Raji (cell line): ENCODE results near the gene ULK2.

ENCODE experiments used
- POLR2A ChIP-seq: IDR thresholded peaks from 2 replicates; pipeline ENCODE4 v1.6.1; 2011; ENCODE audit warnings: low read depth, low read length, control low read depth; ENCODE audit not compliant: insufficient read depth

The ULK2 gene

DNA sequence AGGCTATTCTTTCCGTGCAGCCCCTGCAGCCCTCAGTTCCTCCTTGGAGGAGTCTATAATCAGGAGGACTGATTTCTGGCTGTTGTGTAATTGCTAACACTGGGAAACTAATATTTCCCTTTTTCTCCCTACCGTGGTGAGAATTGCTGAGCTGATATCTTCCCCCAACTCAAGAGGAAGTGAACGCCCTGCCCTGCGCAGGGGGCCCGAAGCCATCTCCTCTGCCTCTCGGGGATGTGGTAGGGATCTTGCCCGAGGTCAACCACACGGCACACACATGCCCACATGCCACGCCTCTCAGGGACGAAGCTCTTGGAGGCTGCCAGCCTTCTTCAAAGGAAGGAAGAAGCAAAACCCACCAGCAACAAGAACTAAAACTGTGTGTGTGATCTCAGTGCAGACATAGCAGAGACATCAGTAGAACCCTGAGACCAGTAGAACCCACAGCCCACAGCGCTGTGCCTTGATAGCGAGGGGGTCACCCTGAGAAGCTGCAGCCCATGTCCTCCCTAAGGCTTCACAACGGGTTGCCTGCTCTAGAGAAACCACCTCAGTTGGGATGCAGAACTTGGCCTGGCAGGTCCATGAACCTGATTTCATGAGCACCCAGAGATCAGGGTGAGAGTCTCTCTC, 8.9 kb upstream of the ULK2 start:
- TF ChIP-seq POLR2A: no peak

DNA sequence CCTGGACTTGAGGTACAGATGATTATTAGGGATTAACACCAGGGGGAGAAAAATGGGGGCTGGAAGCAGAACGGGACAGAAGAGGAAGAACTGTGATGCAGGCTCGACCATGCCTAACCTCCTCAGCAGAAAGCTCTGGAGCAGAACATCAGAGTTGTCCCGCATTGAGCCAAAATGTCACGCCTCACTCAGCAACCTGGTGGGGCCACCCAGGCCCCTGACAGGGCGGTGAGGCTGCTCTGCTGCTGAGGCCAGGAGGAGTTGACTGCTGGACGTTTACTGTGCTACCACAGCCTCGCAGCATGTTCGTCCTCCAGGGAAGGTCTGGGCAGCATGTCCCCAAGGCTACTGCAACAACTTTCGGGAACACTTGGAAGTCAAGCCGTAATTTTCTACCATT, 6.5 kb upstream of the ULK2 start:
- TF ChIP-seq POLR2A: no peak

- no peak for TF ChIP-seq POLR2A
Observed at GRCh38 chr17:19873346-19873745, 5.6 kb upstream of the ULK2 start.

- no peak for TF ChIP-seq POLR2A
Observed at GRCh38 chr17:19868079-19868395, 301 bp upstream of the ULK2 start.

DNA sequence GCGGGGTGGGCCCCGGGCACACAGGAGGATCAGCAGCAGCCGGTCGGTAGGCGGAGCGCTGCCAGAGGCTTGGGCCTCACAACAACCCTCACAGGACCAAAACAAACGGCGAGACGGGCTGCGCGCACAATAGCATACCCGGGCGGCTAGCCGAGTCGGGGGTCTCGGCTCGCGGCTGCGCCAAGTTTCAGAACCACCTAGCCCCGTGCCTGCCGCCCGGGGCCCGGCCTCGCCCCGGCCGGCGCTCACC, 732 bp downstream of the ULK2 start:
- no peak for TF ChIP-seq POLR2A

- no peak for TF ChIP-seq POLR2A
Observed at GRCh38 chr17:19865021-19865420, 2.7 kb downstream of the ULK2 start.

DNA sequence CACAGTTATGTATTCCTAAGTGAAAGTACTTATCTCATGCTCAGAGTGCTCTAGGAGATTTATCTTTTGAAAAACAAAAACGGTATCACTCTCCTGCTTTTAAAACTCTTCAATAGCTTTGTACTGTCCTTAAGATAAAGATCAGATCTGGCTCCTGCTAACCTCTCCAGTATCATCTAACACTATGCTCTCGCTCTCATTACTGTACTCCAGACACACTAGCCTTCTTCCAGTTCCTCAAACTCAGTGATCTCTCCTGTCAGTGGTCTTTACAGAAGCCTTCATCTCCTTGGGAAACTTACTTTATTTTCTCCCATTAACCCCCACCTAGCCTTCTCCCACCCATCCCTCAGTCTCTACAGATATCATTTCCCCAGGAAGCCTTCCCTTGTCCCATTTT, 10.1 kb downstream of the ULK2 start:
- TF ChIP-seq POLR2A: no peak

DNA sequence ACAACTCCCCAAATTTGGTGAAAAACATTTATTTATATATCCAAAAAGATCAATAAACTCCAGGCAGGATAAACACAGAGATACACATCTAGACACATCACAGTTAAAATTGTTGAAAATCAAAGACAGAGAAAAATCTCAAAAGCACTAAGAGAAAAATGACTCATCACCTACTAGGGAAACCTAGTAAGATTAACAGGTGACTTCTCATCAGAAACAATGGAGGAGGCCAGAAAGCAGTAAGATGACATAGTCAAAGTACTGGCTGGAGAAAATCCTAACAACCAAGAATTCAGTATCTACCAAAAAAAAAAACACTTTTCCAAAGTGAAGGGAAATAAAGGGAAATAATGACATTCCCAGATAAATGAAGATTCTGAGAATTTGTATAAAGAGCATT, 33.8 kb downstream of the ULK2 start:
- no peak for TF ChIP-seq POLR2A

DNA sequence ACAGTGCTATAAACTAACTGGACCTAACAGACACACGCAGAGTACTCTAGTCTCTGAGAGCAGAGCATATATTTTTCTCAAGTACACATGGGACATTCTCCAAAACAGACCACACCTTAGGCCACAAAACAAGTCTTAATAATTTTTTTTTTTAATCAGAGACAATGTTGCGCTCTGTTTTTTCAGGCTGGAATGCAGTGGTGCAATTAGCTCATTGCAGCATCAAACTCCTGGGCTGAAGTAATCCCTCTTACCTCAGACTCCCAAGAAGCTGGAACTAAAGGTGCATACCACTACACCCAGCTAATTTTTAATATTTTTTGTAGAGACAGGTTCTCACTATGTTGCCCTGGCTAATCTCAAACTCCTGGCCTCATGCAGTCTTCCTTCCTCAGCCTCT, 37.7 kb downstream of the ULK2 start:
- no peak for TF ChIP-seq POLR2A

DNA sequence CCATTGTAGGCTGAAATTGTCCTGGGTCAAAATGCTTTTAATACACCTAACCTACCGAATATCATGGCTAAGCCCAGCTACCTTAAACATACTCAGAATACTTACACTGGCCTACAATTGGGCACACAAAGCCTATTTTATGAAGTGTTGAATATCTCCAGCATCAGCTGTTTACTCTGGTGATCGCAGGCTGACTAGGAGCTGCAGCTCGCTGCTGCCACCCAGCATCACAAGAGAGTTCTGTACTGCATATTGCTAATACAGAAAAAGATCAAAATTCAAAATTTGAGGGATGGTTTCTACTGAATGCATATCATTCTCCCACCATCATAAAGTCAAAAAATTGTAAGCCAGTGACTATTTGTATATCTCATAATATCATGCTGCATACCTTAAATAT, 55.3 kb downstream of the ULK2 start:
- TF ChIP-seq POLR2A: no peak

DNA sequence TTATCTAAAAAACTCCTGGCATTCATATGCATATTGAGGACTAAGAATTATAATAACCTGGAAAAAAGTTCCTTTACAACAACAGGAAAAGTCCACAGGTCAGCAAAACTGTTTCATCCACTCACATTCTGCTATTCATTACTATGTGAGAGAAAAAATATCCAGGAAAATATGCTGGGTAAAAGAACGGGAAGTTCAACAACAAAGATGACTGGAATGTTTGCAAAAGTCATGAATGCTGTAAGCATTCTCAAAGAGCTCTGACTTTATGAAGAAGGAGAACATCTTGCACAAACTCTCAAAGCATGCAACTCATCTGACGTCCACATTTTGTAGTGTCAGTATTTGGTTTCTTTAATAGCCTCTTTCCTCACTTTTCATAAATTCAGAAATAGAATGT, 62.7 kb downstream of the ULK2 start:
- TF ChIP-seq POLR2A: no peak

DNA sequence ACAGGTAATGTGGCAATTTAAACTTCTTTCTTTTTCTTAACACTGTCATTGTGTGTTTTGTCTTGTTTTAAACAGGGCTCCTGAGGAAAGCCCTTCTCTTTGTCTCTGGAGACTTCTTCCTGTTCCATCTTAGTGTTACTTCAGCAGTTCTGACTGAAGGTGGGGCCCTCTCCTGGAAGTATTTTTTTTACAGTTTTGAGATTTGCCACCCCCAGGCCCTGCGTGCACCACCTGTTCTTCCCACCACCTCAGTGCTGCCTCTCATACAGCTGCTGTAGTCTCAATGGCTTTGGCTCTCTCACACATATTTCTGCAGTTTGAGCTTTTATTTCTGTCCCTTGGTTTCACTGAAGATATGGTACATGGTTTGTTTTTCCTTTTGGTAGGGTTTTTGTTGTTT, 67.2 kb downstream of the ULK2 start:
- no peak for TF ChIP-seq POLR2A

DNA sequence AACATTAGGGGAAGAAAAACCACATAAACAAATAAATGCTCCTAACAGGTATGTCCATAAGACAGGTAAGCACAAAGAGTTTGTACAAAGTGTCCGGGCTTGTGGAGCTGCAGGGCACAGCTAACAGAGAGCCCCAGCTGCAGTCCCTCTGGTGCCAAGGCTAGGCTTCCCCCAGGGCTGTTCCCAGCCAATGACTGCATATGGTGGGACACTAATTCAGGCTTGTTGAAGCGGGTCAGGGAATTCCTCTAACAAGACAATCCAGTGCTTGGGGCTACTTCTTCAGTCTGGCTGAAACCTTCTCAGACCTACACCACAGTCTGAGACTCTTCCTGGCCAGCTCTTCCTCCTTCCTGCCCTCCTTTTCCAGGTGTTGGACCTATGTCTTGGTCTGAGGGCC, 67.9 kb downstream of the ULK2 start:
- no peak for TF ChIP-seq POLR2A

DNA sequence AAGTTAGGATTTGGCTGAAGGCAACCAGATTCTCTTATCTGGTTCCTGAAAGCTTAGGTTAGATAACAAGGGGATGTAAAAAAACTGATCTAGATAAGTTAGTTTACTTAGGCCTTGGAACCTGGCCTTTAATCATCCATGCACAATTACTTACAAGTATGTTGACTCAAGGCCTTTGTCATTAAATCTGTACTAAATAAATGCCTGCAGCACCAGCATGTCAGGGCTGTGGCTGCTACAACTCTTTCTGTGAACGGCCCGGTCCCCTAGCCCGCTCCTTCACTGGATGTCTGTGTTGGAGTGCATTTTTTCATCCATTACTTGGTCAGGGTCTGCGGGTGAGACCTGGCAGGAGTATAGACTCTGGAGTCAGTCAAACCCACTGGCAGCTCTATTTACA, 71.3 kb downstream of the ULK2 start:
- TF ChIP-seq POLR2A: no peak

DNA sequence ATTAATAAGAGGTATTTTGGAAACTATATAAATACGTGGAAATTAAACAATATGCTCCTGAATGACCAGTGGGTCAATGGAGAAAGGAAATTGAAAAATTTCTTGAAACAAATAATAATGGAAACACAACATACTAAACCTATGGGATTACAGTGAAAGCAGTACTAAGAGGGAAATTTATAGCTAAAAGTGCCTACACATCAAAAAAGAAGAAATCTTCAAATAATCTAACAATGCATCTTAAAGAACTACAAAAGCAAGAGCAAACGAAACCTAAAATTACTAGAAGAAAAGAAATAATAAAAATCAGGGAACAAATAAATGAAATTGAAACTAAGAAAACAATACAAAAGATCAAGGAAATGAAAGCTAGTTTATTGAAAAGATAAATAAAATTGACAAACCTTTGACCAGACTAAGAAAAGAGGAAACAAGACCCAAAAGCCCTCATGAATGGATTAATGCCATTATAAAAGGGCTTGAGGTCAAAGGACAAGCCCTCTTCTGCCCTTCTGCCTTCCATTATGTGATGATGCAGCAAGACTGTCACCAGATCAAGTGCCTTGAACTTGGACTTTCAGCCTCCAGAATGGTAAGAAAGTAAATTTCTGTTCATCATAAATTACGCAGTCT, 75.7 kb downstream of the ULK2 start:
- TF ChIP-seq POLR2A: no peak

GRCh38 chr17:19787733-19788357, 79.9 kb downstream of the ULK2 start:
- no peak for TF ChIP-seq POLR2A

DNA sequence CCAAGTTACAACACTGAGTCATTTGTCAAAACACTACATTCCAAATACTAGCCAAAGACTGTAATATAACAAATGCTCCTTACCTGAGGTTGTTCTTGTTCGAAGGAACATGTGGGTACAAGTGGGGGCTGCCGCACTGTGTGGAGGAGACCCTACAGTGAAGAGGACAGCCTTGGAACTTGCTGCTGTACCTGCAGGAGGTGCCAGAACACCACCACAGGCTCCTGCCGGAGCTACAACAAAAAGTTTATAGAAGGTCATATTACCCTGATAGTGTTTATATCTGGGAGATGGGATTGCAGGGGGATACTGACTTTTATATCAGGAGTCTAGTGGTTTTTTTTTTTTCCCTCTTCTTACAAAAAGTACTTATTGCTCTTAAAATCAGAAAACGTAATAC, 81.9 kb downstream of the ULK2 start:
- no peak for TF ChIP-seq POLR2A
